ENCODE results near the gene AXL.
A peak's percentile ranks its signal among the peaks of the same experiment; 100 is the strongest.

AXL gene

GRCh38 chr19:41235480-41235879, 16.5 kb downstream of the AXL start:
- no peak for DNase-seq (ENCODE audit: low read depth)

- DNase-seq (ENCODE audit: low read depth), result no peak
These were observed 19.2 kb downstream of the AXL start for GRCh38 chr19:41238244-41238643.

GRCh38 chr19:41239363-41239762, 20.3 kb downstream of the AXL start:
- DNase-seq (ENCODE audit: low read depth), result no peak

- DNase-seq (ENCODE audit: low read depth), result no peak
These were observed 21.0 kb downstream of the AXL start for GRCh38 chr19:41239961-41240574.

- DNase-seq (ENCODE audit: low read depth), result no peak
These were observed 22.8 kb downstream of the AXL start for GRCh38 chr19:41241859-41242258.

GRCh38 chr19:41244117-41244516, 25.1 kb downstream of the AXL start:
- DNase-seq (ENCODE audit: low read depth), result no peak

- DNase-seq (ENCODE audit: low read depth), result no peak
These were observed 26.8 kb downstream of the AXL start for GRCh38 chr19:41245843-41246242.

- DNase-seq (ENCODE audit: low read depth), result no peak
These were observed 29.9 kb downstream of the AXL start for GRCh38 chr19:41248895-41249294.

- no peak for DNase-seq (ENCODE audit: low read depth)
These were observed 30.8 kb downstream of the AXL start for GRCh38 chr19:41249707-41250423.

- DNase-seq (ENCODE audit: low read depth), result no peak
These were observed 34.6 kb downstream of the AXL start for GRCh38 chr19:41253660-41254059.

GRCh38 chr19:41255171-41255570, 36.1 kb downstream of the AXL start:
- DNase-seq (ENCODE audit: low read depth), result no peak

GRCh38 chr19:41261474-41262190, 42.6 kb downstream of the AXL start:
- no peak for DNase-seq (ENCODE audit: low read depth)

GRCh38 chr19:41263042-41263849, 44.2 kb downstream of the AXL start:
- peak; percentile 93 for DNase-seq (ENCODE audit: low read depth)

- DNase-seq (ENCODE audit: low read depth), result peak; percentile 98
These were observed 45.0 kb downstream of the AXL start, which contains the start of gene HNRNPUL1 for GRCh38 chr19:41263850-41264580. HNRNPUL1 (plus strand) TSS chr19:41264372; CDS start chr19:41264504, 132 bp downstream.

- peak; percentile 23 for DNase-seq (ENCODE audit: low read depth)
These were observed 45.8 kb downstream of the AXL start for GRCh38 chr19:41264581-41265394.

- no peak for DNase-seq (ENCODE audit: low read depth)
These were observed 46.6 kb downstream of the AXL start for GRCh38 chr19:41265395-41266153.

- no peak for DNase-seq (ENCODE audit: low read depth)
These were observed 50.0 kb downstream of the AXL start for GRCh38 chr19:41269055-41269454.

GRCh38 chr19:41269571-41269970, 50.5 kb downstream of the AXL start:
- no peak for DNase-seq (ENCODE audit: low read depth)

GRCh38 chr19:41273076-41273475, 54.1 kb downstream of the AXL start:
- DNase-seq (ENCODE audit: low read depth), result no peak

GRCh38 chr19:41274802-41275201, 55.8 kb downstream of the AXL start:
- DNase-seq (ENCODE audit: low read depth), result no peak

Data from T-helper 22 cell (primary cell).